GM12891 (cell line): Measurements from ENCODE around the gene DLG5.

ENCODE experiments used
- POLR2A ChIP-seq: IDR thresholded peaks from 2 replicates; pipeline ENCODE4 v1.6.1; 2011; ENCODE audit warnings: low read depth, low read length, control low read depth
- POLR2AphosphoS5 ChIP-seq: IDR thresholded peaks from 2 replicates; pipeline ENCODE4 v1.6.1; 2011; ENCODE audit warnings: low read depth, low read length, control low read depth
- SPI1 ChIP-seq: IDR thresholded peaks from 2 replicates; pipeline ENCODE4 v1.6.1; 2011; ENCODE audit warnings: low read depth, low read length, control low read depth
- TAF1 ChIP-seq: IDR thresholded peaks from 2 replicates; pipeline ENCODE4 v1.6.1; 2011; ENCODE audit warnings: low read depth, low read length, control low read depth

- TF ChIP-seq POLR2AphosphoS5 (no peak), POLR2A (no peak), TAF1 (no peak), SPI1 (no peak)
Observed at GRCh38 chr10:77892761-77893160, 33.8 kb downstream of the DLG5 start.
